Activated T-cell treated with anti-CD3 and anti-CD28 coated beads for 24 hours (primary cell): Measurements from ENCODE around the gene CCDC97.
A peak's percentile ranks its signal among the peaks of the same experiment; 100 is the strongest.

Source experiments
- DNase-seq: peaks from one replicate; pipeline ENCODE4 v3.0.0-alpha.2; 2020; ENCODE audit warnings: low read depth

The CCDC97 gene

GRCh38 chr19:41298348-41298964 is 11.5 kb upstream of the CCDC97 start:
- DNase-seq, result no peak

- DNase-seq, result no peak
Measured at GRCh38 chr19:41299046-41299754, 10.8 kb upstream of the CCDC97 start.

GRCh38 chr19:41299755-41300089 is 10.2 kb upstream of the CCDC97 start:
- no peak for DNase-seq

- no peak for DNase-seq
Measured at GRCh38 chr19:41300555-41300954, 9.4 kb upstream of the CCDC97 start.

GRCh38 chr19:41302624-41303351 is 7.2 kb upstream of the CCDC97 start:
- DNase-seq, result peak; percentile 64

GRCh38 chr19:41303954-41304353 is 6.0 kb upstream of the CCDC97 start:
- DNase-seq, result no peak

GRCh38 chr19:41304706-41305483 is 5.1 kb upstream of the CCDC97 start:
- no peak for DNase-seq

GRCh38 chr19:41305927-41306793 is 3.8 kb upstream of the CCDC97 start:
- no peak for DNase-seq

GRCh38 chr19:41307090-41307875 is 2.7 kb upstream of the CCDC97 start:
- no peak for DNase-seq

- DNase-seq, result no peak
Measured at GRCh38 chr19:41307954-41308449, 2.0 kb upstream of the CCDC97 start.

GRCh38 chr19:41308450-41309179 is 1.4 kb upstream of the CCDC97 start:
- peak; percentile 91 for DNase-seq

GRCh38 chr19:41309180-41310032 is 566 bp upstream of the CCDC97 start:
- DNase-seq, result no peak

GRCh38 chr19:41311072-41311471 is 1.1 kb downstream of the CCDC97 start:
- DNase-seq, result no peak

- DNase-seq, result no peak
Measured at GRCh38 chr19:41311613-41312012, 1.6 kb downstream of the CCDC97 start.

GRCh38 chr19:41316306-41316920 is 6.4 kb downstream of the CCDC97 start:
- DNase-seq, result no peak

GRCh38 chr19:41318696-41319499 is 8.9 kb downstream of the CCDC97 start:
- no peak for DNase-seq

- DNase-seq, result no peak
Measured at GRCh38 chr19:41319500-41320184, 9.7 kb downstream of the CCDC97 start.
